NCI-H2196 (cell line): ENCODE data around the gene LIPA.
"Not testable (repeated sequence)": the region's sequence is repeated elsewhere in the genome, so short reads cannot be mapped to it uniquely, and the experiment has no call there.

ENCODE experiments used
- DNase-seq: peaks from one replicate; lab custom pipeline; 2025; ENCODE audit not compliant: unreplicated experiment; lab: John Stamatoyannopoulos, UW

LIPA gene

GRCh38 chr10:89213191-89213808, 38.3 kb downstream of the LIPA start:
- peak; percentile 10 for DNase-seq

GRCh38 chr10:89210794-89211425, 40.7 kb downstream of the LIPA start:
- no peak for DNase-seq

GRCh38 chr10:89209718-89210117, 41.9 kb downstream of the LIPA start:
- DNase-seq: no peak

GRCh38 chr10:89207801-89208551, 43.6 kb downstream of the LIPA start:
- DNase-seq: no peak

GRCh38 chr10:89207181-89207800, 44.3 kb downstream of the LIPA start, which contains the start of gene CH25H:
CH25H (minus strand) TSS chr10:89207317; CDS start chr10:89207292, 25 bp downstream.
- peak; percentile 1 for DNase-seq

- DNase-seq: no peak
Observed at GRCh38 chr10:89206402-89207180, 45.0 kb downstream of the LIPA start.

- DNase-seq: no peak
Observed at GRCh38 chr10:89204621-89205185, 46.9 kb downstream of the LIPA start.

- DNase-seq: no peak
Observed at GRCh38 chr10:89203237-89203636, 48.3 kb downstream of the LIPA start.

GRCh38 chr10:89202033-89202425, 49.5 kb downstream of the LIPA start:
- no peak for DNase-seq

- no peak for DNase-seq
Observed at GRCh38 chr10:89201345-89202032, 50.1 kb downstream of the LIPA start.

- DNase-seq: no peak
Observed at GRCh38 chr10:89197473-89197872, 54.1 kb downstream of the LIPA start.

GRCh38 chr10:89191301-89191700, 60.3 kb downstream of the LIPA start:
- not testable (repeated sequence) for DNase-seq

GRCh38 chr10:89189211-89189734, 62.3 kb downstream of the LIPA start:
- no peak for DNase-seq

- no peak for DNase-seq
Observed at GRCh38 chr10:89185658-89186057, 65.9 kb downstream of the LIPA start.

- DNase-seq: no peak
Observed at GRCh38 chr10:89184638-89185037, 66.9 kb downstream of the LIPA start.

GRCh38 chr10:89183571-89183970, 68.0 kb downstream of the LIPA start:
- no peak for DNase-seq

GRCh38 chr10:89182894-89183293, 68.7 kb downstream of the LIPA start:
- no peak for DNase-seq

GRCh38 chr10:89175816-89176215, 75.8 kb downstream of the LIPA start:
- no peak for DNase-seq

GRCh38 chr10:89173075-89173474, 78.5 kb downstream of the LIPA start:
- no peak for DNase-seq

- no peak for DNase-seq
Observed at GRCh38 chr10:89171996-89172395, 79.6 kb downstream of the LIPA start.
